ENCODE results near the gene DNM3.

DNM3 gene

GRCh38 chr1:172224871-172225270, 383.6 kb downstream of the DNM3 start:
- Histone ChIP-seq H3K36me3 (ENCODE audit: insufficient read depth, low read length) (no peaks in the 10 kb centered on the region), H3K27ac (ENCODE audit: low read depth, low read length) (no peak overlapping the region), H3K4me1 (ENCODE audit: insufficient read depth, low read length) (no peaks in the 10 kb centered on the region), H3K9me3 (ENCODE audit: low read length) (no peaks in the 10 kb centered on the region), H3K27me3 (ENCODE audit: control insufficient read depth in 1 of 2, insufficient read depth in 2 of 2, low read length in 2 of 2) (no peaks in the 10 kb centered on the region), H3K4me3 (ENCODE audit: low read depth in 1 of 2, low read length in 2 of 2) (no peak overlapping the region), H3K9ac (ENCODE audit: low read length) (no peak overlapping the region)

DNA sequence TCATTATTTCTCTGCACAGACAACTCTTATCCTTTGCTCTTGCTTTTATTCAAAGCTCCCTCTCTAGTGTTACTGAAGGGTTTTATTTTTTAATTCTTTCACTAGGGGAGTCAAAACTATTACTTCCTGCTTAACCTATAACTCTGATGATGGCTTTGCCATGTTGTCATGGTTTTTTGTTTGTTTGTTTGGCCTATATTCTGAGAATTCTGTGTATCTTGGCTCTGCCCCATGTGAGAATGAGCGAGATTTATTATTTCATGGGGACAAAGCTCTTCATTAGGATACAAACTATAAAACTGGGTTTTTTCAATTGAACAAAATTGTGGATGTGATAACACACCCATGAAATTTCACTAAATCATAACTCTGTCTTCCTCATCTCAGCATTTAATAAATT, 388.6 kb downstream of the DNM3 start:
- H3K4me3 ChIP-seq (ENCODE audit: low read depth in 1 of 2, low read length in 2 of 2), result no peak overlapping the region
- H3K36me3 ChIP-seq (ENCODE audit: insufficient read depth, low read length), result no peaks in the 10 kb centered on the region
- no peak overlapping the region for H3K27ac ChIP-seq (ENCODE audit: low read depth, low read length)
- H3K27me3 ChIP-seq (ENCODE audit: control insufficient read depth in 1 of 2, insufficient read depth in 2 of 2, low read length in 2 of 2), result no peaks in the 10 kb centered on the region
- no peak overlapping the region for H3K9ac ChIP-seq (ENCODE audit: low read length)
- H3K9me3 ChIP-seq (ENCODE audit: low read length), result no peaks in the 10 kb centered on the region
- H3K4me1 ChIP-seq (ENCODE audit: insufficient read depth, low read length), result no peaks in the 10 kb centered on the region

- Histone ChIP-seq H3K9me3 (ENCODE audit: low read length) (no peaks in the 10 kb centered on the region), H3K9ac (ENCODE audit: low read length) (no peak overlapping the region), H3K4me3 (ENCODE audit: low read depth in 1 of 2, low read length in 2 of 2) (no peak overlapping the region)
Observed at GRCh38 chr1:172230526-172230925, 389.2 kb downstream of the DNM3 start.

DNA sequence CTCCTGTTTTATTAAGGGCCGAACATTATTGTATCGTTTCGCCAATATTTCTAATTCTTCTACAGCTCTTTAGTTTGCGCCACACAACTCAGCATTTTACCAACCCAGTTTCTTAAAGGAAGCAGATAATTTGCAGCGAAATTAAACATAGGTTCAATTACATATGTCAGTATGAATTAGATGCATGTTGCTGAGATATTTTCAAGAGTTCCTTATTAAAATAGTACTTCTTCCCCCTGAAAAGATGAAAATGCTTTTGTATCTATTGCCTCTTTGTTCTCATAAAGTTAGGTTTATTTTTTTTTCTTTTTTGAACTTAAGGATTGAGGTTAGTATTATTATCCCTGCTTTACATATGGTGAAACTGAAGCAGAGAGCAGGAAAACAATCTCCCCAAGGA, 395.7 kb downstream of the DNM3 start:
- Histone ChIP-seq H3K4me1 (ENCODE audit: insufficient read depth, low read length) (peaks cover 12% of the 10 kb centered on the region), H3K27ac (ENCODE audit: low read depth, low read length) (no peak overlapping the region), H3K36me3 (ENCODE audit: insufficient read depth, low read length) (no peaks in the 10 kb centered on the region), H3K27me3 (ENCODE audit: control insufficient read depth in 1 of 2, insufficient read depth in 2 of 2, low read length in 2 of 2) (no peaks in the 10 kb centered on the region), H3K9ac (ENCODE audit: low read length) (no peak overlapping the region), H3K9me3 (ENCODE audit: low read length) (no peaks in the 10 kb centered on the region), H3K4me3 (ENCODE audit: low read depth in 1 of 2, low read length in 2 of 2) (no peak overlapping the region)

More at GRCh38 chr1:172230526-172230925, 389.2 kb downstream of the DNM3 start:
- Histone ChIP-seq H3K27ac (ENCODE audit: low read depth, low read length) (no peak overlapping the region), H3K27me3 (ENCODE audit: control insufficient read depth in 1 of 2, insufficient read depth in 2 of 2, low read length in 2 of 2) (no peaks in the 10 kb centered on the region), H3K36me3 (ENCODE audit: insufficient read depth, low read length) (no peaks in the 10 kb centered on the region), H3K4me1 (ENCODE audit: insufficient read depth, low read length) (no peaks in the 10 kb centered on the region)

- Histone ChIP-seq H3K9me3 (ENCODE audit: low read length) (no peaks in the 10 kb centered on the region), H3K4me3 (ENCODE audit: low read depth in 1 of 2, low read length in 2 of 2) (no peak overlapping the region), H3K27me3 (ENCODE audit: control insufficient read depth in 1 of 2, insufficient read depth in 2 of 2, low read length in 2 of 2) (no peaks in the 10 kb centered on the region), H3K4me1 (ENCODE audit: insufficient read depth, low read length) (peaks cover 12% of the 10 kb centered on the region), H3K27ac (ENCODE audit: low read depth, low read length) (no peak overlapping the region), H3K36me3 (ENCODE audit: insufficient read depth, low read length) (no peaks in the 10 kb centered on the region), H3K9ac (ENCODE audit: low read length) (no peak overlapping the region)
Observed at GRCh38 chr1:172238158-172238557, 396.9 kb downstream of the DNM3 start.

GRCh38 chr1:172238965-172239364, 397.7 kb downstream of the DNM3 start:
- Histone ChIP-seq H3K4me3 (ENCODE audit: low read depth in 1 of 2, low read length in 2 of 2) (no peak overlapping the region), H3K36me3 (ENCODE audit: insufficient read depth, low read length) (no peaks in the 10 kb centered on the region)

DNA sequence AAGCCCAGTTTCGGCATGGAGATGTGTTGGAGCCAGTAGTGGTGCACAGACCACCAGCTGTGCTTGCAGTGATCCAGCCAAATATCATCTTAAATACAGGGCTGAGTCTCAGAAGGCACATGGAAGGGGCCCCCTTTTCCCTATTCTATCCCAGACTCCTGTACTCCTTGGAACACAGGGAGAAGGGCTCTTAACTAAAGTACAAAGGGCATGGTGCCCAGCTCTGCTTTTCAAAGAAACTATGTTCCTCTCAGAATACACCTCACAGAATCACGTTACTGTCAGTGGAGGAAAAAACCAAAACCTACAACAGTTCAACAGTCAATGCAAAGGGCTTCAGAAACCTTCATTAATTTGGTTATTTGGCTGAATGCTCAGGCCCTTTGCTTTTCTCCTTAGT, 398.6 kb downstream of the DNM3 start:
- no peak overlapping the region for H3K9ac ChIP-seq (ENCODE audit: low read length)
- H3K4me3 ChIP-seq (ENCODE audit: low read depth in 1 of 2, low read length in 2 of 2), result no peak overlapping the region
- no peaks in the 10 kb centered on the region for H3K27me3 ChIP-seq (ENCODE audit: control insufficient read depth in 1 of 2, insufficient read depth in 2 of 2, low read length in 2 of 2)
- no peaks in the 10 kb centered on the region for H3K36me3 ChIP-seq (ENCODE audit: insufficient read depth, low read length)
- H3K4me1 ChIP-seq (ENCODE audit: insufficient read depth, low read length), result peaks cover 12% of the 10 kb centered on the region
- H3K27ac ChIP-seq (ENCODE audit: low read depth, low read length), result no peak overlapping the region
- H3K9me3 ChIP-seq (ENCODE audit: low read length), result no peaks in the 10 kb centered on the region

More at GRCh38 chr1:172238965-172239364, 397.7 kb downstream of the DNM3 start:
- H3K9me3 ChIP-seq (ENCODE audit: low read length), result no peaks in the 10 kb centered on the region
- peaks cover 12% of the 10 kb centered on the region for H3K4me1 ChIP-seq (ENCODE audit: insufficient read depth, low read length)
- H3K9ac ChIP-seq (ENCODE audit: low read length), result no peak overlapping the region
- H3K27ac ChIP-seq (ENCODE audit: low read depth, low read length), result no peak overlapping the region
- no peaks in the 10 kb centered on the region for H3K27me3 ChIP-seq (ENCODE audit: control insufficient read depth in 1 of 2, insufficient read depth in 2 of 2, low read length in 2 of 2)

- Histone ChIP-seq H3K9ac (ENCODE audit: low read length) (no peak overlapping the region), H3K27me3 (ENCODE audit: control insufficient read depth in 1 of 2, insufficient read depth in 2 of 2, low read length in 2 of 2) (no peaks in the 10 kb centered on the region), H3K4me3 (ENCODE audit: low read depth in 1 of 2, low read length in 2 of 2) (no peak overlapping the region), H3K9me3 (ENCODE audit: low read length) (no peaks in the 10 kb centered on the region), H3K36me3 (ENCODE audit: insufficient read depth, low read length) (no peaks in the 10 kb centered on the region), H3K27ac (ENCODE audit: low read depth, low read length) (no peak overlapping the region), H3K4me1 (ENCODE audit: insufficient read depth, low read length) (peaks cover 12% of the 10 kb centered on the region)
Observed at GRCh38 chr1:172241540-172241939, 400.2 kb downstream of the DNM3 start.

DNA sequence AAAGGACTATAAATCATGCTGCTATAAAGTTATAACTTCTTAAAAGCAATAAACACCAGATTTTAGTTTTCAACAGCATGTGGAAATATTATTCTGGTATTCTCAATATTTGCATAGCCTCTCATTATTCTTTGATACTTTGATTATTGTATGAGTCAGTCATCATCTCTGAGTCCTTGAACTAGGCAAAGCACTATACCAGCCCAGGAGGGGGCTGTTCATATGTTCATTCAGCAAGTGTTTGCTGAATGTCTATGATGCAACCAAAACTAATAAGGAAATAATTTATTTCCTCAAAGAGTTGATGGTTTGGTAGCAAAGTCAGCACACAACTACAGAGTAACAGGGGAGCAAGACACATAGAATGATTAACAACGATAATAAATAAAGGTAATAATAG, 403.6 kb downstream of the DNM3 start:
- Histone ChIP-seq H3K27ac (ENCODE audit: low read depth, low read length) (no peak overlapping the region), H3K4me3 (ENCODE audit: low read depth in 1 of 2, low read length in 2 of 2) (no peak overlapping the region), H3K27me3 (ENCODE audit: control insufficient read depth in 1 of 2, insufficient read depth in 2 of 2, low read length in 2 of 2) (no peaks in the 10 kb centered on the region), H3K4me1 (ENCODE audit: insufficient read depth, low read length) (peaks cover 10% of the 10 kb centered on the region), H3K9ac (ENCODE audit: low read length) (no peak overlapping the region), H3K36me3 (ENCODE audit: insufficient read depth, low read length) (no peaks in the 10 kb centered on the region), H3K9me3 (ENCODE audit: low read length) (no peaks in the 10 kb centered on the region)

DNA sequence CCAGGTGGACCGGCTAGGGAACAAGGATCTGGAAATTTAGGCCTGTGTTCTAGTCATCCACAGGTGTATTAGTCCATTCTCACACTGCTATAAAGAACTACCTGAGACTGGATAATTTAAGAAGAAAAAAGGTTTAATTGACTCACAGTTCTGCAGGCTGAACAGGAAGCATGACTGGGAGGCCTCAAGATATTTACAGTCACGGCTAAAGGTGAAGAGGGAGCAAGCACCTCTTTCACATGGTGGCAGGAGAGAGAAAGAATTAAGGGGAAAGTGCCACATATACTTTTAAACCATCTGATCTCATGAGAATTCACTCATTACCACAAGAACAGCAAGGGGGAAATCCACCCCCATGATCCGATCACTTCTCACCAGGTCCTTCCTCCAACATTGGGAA, 404.5 kb downstream of the DNM3 start:
- no peaks in the 10 kb centered on the region for H3K9me3 ChIP-seq (ENCODE audit: low read length)
- H3K27ac ChIP-seq (ENCODE audit: low read depth, low read length), result no peak overlapping the region
- H3K36me3 ChIP-seq (ENCODE audit: insufficient read depth, low read length), result no peaks in the 10 kb centered on the region
- no peak overlapping the region for H3K9ac ChIP-seq (ENCODE audit: low read length)
- H3K4me1 ChIP-seq (ENCODE audit: insufficient read depth, low read length), result peaks cover under 1% of the 10 kb centered on the region
- no peaks in the 10 kb centered on the region for H3K27me3 ChIP-seq (ENCODE audit: control insufficient read depth in 1 of 2, insufficient read depth in 2 of 2, low read length in 2 of 2)
- H3K4me3 ChIP-seq (ENCODE audit: low read depth in 1 of 2, low read length in 2 of 2), result no peak overlapping the region

GRCh38 chr1:172246521-172247390, 405.5 kb downstream of the DNM3 start:
- H3K9me3 ChIP-seq (ENCODE audit: low read length), result no peaks in the 10 kb centered on the region
- no peaks in the 10 kb centered on the region for H3K27me3 ChIP-seq (ENCODE audit: control insufficient read depth in 1 of 2, insufficient read depth in 2 of 2, low read length in 2 of 2)
- H3K36me3 ChIP-seq (ENCODE audit: insufficient read depth, low read length), result no peaks in the 10 kb centered on the region
- H3K27ac ChIP-seq (ENCODE audit: low read depth, low read length), result no peak overlapping the region
- H3K4me1 ChIP-seq (ENCODE audit: insufficient read depth, low read length), result no peaks in the 10 kb centered on the region
- H3K4me3 ChIP-seq (ENCODE audit: low read depth in 1 of 2, low read length in 2 of 2), result no peak overlapping the region
- H3K9ac ChIP-seq (ENCODE audit: low read length), result no peak overlapping the region

GRCh38 chr1:172251486-172251885, 410.2 kb downstream of the DNM3 start:
- no peaks in the 10 kb centered on the region for H3K9me3 ChIP-seq (ENCODE audit: low read length)
- H3K27me3 ChIP-seq (ENCODE audit: control insufficient read depth in 1 of 2, insufficient read depth in 2 of 2, low read length in 2 of 2), result no peaks in the 10 kb centered on the region
- H3K27ac ChIP-seq (ENCODE audit: low read depth, low read length), result no peak overlapping the region
- peaks cover 4% of the 10 kb centered on the region for H3K4me1 ChIP-seq (ENCODE audit: insufficient read depth, low read length)
- H3K4me3 ChIP-seq (ENCODE audit: low read depth in 1 of 2, low read length in 2 of 2), result no peak overlapping the region
- no peak overlapping the region for H3K9ac ChIP-seq (ENCODE audit: low read length)
- no peaks in the 10 kb centered on the region for H3K36me3 ChIP-seq (ENCODE audit: insufficient read depth, low read length)

Measured in muscle layer of colon (tissue), 2 donors.